RKO (cell line): ENCODE measurements around the gene RAP1A.
"Not testable (repeated sequence)": the region's sequence is repeated elsewhere in the genome, so short reads cannot be mapped to it uniquely, and the experiment has no call there.

Experiments
- DNase-seq: peaks from one replicate; pipeline ENCODE4 v3.0.0-alpha.2; 2016; ENCODE audit warnings: low spot score

RAP1A gene

GRCh38 chr1:111598544-111598943, 21.0 kb upstream of the RAP1A start:
- DNase-seq: no peak

- no peak for DNase-seq
Observed at GRCh38 chr1:111599781-111600693, 19.6 kb upstream of the RAP1A start.

- no peak for DNase-seq
Observed at GRCh38 chr1:111600886-111601386, 18.7 kb upstream of the RAP1A start.

GRCh38 chr1:111602302-111602701, 17.3 kb upstream of the RAP1A start:
- no peak for DNase-seq

- no peak for DNase-seq
Observed at GRCh38 chr1:111602974-111603373, 16.6 kb upstream of the RAP1A start.

- no peak for DNase-seq
Observed at GRCh38 chr1:111603979-111604378, 15.6 kb upstream of the RAP1A start.

- DNase-seq: no peak
Observed at GRCh38 chr1:111604931-111605330, 14.7 kb upstream of the RAP1A start.

GRCh38 chr1:111605576-111605975, 14.0 kb upstream of the RAP1A start:
- DNase-seq: no peak

GRCh38 chr1:111606457-111607215, 13.0 kb upstream of the RAP1A start:
- DNase-seq: not testable (repeated sequence)

GRCh38 chr1:111608528-111608927, 11.1 kb upstream of the RAP1A start:
- not testable (repeated sequence) for DNase-seq

GRCh38 chr1:111611986-111612385, 7.6 kb upstream of the RAP1A start:
- no peak for DNase-seq

- DNase-seq: no peak
Observed at GRCh38 chr1:111615870-111616715, 3.5 kb upstream of the RAP1A start.

- no peak for DNase-seq
Observed at GRCh38 chr1:111618081-111618480, 1.5 kb upstream of the RAP1A start.

- DNase-seq: no peak
Observed at GRCh38 chr1:111618961-111619634, 491 bp upstream of the RAP1A start.

GRCh38 chr1:111620441-111620971, 917 bp downstream of the RAP1A start:
- DNase-seq: peak; percentile 41

- peak; percentile 24 for DNase-seq
Observed at GRCh38 chr1:111621050-111621449, 1.5 kb downstream of the RAP1A start.

GRCh38 chr1:111622166-111622565, 2.6 kb downstream of the RAP1A start:
- no peak for DNase-seq

- no peak for DNase-seq
Observed at GRCh38 chr1:111624382-111624781, 4.8 kb downstream of the RAP1A start.

- no peak for DNase-seq
Observed at GRCh38 chr1:111625276-111625675, 5.7 kb downstream of the RAP1A start.

GRCh38 chr1:111628153-111628552, 8.6 kb downstream of the RAP1A start:
- DNase-seq: no peak
